ENCODE measurements around the gene SNAPIN.

Gene SNAPIN

DNA sequence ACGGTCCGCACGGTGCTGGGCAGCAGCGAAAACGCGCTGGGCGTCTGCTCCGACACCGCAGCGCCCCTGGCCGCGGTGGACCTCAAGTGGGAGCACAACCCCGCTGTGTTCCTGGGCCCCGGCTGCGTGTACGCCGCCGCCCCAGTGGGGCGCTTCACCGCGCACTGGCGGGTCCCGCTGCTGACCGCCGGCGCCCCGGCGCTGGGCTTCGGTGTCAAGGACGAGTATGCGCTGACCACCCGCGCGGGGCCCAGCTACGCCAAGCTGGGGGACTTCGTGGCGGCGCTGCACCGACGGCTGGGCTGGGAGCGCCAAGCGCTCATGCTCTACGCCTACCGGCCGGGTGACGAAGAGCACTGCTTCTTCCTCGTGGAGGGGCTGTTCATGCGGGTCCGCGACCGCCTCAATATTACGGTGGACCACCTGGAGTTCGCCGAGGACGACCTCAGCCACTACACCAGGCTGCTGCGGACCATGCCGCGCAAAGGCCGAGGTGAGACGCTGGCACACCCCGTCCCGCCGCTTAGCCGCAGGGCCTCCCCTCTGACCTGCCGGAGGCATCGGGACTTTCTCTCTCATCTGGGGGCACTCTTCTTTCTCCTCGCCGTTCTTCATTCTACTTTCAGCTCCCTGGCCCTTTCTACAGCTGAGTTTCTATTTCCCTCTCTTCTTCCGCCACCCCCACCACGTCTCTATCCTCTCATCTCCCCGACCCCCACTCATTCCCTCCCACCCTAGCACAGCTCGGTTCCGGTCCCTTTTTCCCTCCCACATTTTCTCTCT, 21.0 kb downstream of the SNAPIN start:
- DNase-seq = no peak

DNA sequence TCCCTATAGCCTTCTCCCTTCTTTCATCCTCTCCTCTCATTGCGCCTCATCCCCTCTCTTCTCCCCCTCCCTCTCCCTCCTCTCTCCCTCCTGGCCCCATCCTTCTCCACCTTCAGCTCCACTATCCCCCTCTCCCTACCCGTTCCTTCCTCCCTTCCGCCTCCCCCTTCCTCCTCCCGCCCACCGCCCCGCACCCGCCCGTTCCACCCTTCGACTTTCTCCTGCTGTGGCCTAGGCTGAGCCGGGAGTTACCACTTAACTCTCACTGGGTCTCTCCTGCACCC, 21.6 kb downstream of the SNAPIN start:
- no peak for DNase-seq

DNA sequence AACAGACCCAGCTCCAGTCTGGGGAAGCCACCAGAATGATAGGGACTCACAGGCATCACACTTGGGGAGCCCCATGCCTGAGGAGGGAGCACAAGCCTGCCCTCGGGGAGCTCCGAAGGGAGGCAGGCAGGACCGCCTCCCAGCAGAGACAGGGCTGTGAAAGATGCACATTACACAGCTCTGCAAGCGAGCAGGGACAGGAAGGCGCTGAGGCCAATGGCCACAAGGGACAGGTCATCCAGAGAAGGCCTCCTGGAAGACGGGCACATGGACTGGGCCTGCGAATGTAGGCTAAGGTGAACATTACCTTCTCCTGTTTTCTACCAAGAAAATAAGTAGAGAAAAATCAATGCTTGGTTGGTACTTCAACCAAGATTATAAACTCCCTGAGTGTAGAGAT, 24.2 kb downstream of the SNAPIN start:
- no peak for DNase-seq

GRCh38 chr1:153683854-153684253, 25.4 kb downstream of the SNAPIN start:
- DNase-seq = no peak

- no peak for DNase-seq
Observed at GRCh38 chr1:153684892-153685291, 26.4 kb downstream of the SNAPIN start.

DNA sequence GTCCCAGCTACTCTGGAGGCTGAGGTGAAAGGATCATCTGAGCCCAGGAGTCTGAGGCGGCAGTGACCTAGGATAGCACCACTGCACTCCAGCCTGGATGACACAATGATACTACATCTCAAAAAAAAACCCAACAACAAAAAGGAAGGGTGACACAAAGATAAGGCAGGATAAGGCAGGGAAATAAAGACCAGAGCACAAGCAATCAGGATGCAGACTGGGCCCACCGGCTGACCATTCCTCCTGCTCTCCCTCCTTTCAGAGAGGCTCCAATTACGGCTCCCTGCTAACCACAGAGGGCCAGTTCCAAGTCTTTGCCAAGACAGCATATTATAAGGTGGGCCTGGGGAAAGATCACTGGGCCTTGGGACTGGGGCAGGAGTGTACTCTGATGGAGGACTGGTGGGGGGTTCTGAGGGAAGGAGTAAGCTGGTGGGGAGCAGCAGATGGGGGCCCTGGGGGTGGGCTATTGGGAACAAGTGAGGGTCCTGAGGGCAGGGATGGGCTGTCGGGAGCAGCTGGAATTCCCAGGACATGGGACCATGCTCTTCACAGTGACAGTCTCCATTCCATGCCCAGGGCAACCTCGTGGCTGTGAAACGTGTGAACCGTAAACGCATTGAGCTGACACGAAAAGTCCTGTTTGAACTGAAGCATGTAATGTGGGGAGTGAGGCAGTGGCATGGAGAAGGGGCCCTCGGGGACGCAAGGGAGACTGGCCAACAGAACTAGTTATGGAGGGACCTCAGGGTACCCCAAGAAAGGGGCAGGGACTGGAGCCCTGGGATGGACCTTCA, 27.2 kb downstream of the SNAPIN start:
- no peak for DNase-seq

DNA sequence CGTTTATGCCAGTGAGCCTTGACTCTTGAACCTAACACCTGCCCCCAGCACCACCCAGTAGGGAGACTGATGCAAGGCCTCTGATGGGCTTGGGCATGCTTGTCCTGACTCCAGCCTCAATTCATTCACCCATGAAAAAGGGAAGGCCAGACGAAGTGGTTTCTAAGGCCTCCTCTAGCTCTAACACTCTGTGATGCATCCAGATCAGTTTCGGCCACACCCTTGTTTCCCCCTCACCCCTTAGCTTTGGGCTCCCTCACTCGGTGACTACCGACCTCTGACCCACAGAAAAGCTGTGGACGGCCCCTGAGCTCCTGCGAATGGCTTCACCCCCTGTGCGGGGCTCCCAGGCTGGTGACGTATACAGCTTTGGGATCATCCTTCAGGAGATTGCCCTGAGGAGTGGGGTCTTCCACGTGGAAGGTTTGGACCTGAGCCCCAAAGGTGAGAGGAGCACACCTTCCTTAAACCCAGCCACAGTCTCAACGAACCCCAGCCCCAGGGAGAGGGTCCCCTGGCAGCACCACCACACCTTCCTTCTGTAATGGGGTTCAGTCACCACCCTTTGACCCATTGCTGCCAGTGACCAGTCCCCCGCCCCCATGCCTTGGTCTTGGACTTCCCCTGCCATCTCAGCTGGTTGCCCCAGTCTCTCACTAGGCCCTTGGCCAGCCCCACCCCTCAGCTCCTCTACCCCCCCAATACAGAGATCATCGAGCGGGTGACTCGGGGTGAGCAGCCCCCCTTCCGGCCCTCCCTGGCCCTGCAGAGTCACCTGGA, 29.0 kb downstream of the SNAPIN start:
- DNase-seq = no peak

- no peak for DNase-seq
Observed at GRCh38 chr1:153688276-153688675, 29.8 kb downstream of the SNAPIN start.

GRCh38 chr1:153688736-153689328, 30.3 kb downstream of the SNAPIN start:
- no peak for DNase-seq

GRCh38 chr1:153693466-153693865, 35.0 kb downstream of the SNAPIN start:
- DNase-seq = no peak

DNA sequence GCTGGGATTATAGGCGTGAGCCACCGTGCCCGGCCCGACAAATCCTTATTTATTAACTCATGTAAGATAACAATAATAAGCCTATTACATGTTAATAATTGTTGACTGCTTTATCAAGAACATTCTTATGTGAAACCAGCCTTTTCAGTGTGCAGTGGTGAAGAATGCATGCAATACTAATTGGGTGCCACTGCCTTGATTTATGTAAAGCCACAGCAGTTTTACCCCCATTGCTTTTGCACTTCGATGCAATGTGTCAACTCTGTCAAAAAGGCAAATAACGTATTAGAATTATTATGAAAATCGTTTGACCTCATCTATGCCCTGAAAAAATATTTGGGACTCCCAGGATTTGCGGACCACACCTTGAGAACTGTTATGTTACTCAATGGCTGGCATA, 38.2 kb downstream of the SNAPIN start:
- no peak for DNase-seq

- no peak for DNase-seq
Observed at GRCh38 chr1:153697191-153698019, 38.9 kb downstream of the SNAPIN start.

GRCh38 chr1:153698020-153698922, 39.8 kb downstream of the SNAPIN start:
- no peak for DNase-seq

DNA sequence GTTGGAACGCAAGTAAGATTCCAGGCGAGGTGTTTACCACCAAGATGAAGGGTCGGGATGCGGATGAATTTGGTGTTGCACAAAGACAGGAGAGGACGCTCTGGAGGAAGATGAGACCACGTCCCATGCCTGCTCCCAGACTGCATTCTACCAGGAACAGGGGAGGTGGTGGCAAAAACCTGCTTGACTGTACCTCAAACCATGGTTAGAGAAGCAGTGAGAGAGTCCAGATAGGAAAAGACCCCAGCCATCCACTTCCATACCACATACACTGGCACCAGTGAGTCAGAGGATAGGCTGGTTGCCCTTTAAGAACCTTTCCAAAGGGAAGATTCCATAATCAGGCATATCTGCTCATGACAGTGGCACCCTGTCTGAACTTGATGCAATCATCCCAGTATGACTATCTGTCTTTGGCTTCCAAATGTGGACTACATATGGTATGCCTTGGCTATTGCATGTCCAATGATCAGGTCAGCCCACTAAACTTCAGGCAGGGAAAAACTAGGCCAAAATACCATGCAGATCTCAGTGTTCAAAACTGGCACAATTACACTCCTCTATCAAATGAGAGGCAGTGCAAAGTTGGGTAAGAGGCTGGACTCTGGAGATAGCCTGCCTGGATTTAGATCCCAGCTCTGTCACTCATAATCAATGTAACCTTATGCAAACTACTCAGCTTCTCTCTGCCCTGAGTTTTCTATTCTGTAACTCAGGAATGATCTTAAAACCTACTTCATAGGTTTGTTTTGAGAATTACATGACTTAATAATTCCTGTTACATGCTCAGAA, 40.6 kb downstream of the SNAPIN start:
- no peak for DNase-seq

GRCh38 chr1:153699768-153700167, 41.3 kb downstream of the SNAPIN start:
- DNase-seq = no peak

DNA sequence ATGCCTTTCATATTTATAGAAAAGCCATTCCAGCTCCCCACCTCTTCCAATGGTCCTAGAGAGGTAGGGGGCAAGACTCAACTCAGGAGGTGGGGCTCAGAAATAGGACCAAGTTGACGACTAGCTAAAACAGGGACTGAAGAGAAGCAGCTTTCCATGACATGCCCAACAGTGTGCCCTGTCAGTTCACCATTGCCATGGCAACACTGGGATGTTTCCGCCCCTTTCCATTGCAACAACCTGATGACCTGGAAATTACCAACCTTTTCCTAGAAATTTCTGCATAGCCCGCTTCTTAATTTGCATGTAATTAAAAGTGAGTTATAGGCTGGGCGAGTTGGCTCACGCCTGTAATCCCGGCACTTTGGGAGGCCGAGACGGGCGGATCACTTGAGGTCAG, 47.0 kb downstream of the SNAPIN start:
- no peak for DNase-seq

- DNase-seq = no peak
Observed at GRCh38 chr1:153711026-153711425, 52.5 kb downstream of the SNAPIN start.

Measured in 8988T (cell line).